Measurements from ENCODE around the gene MDN1.
"Not testable (repeated sequence)": the region's sequence is repeated elsewhere in the genome, so short reads cannot be mapped to it uniquely, and the experiment has no call there.

Gene MDN1

GRCh38 chr6:89819336-89820130 is at the start of gene MDN1:
Gene MDN1 (minus strand): TSS chr6:89819794. CDS start chr6:89819607, 187 bp downstream.
- DNase-seq (ENCODE audit: low read depth) = peak; percentile 88

- DNase-seq (ENCODE audit: low read depth) = no peak
Observed at GRCh38 chr6:89866024-89866678, 46.6 kb upstream of the MDN1 start.

- DNase-seq (ENCODE audit: low read depth) = no peak
Observed at GRCh38 chr6:89862698-89863097, 43.1 kb upstream of the MDN1 start.

GRCh38 chr6:89862273-89862672 is 42.7 kb upstream of the MDN1 start:
- no peak for DNase-seq (ENCODE audit: low read depth)

GRCh38 chr6:89859744-89860143 is 40.1 kb upstream of the MDN1 start:
- no peak for DNase-seq (ENCODE audit: low read depth)

- no peak for DNase-seq (ENCODE audit: low read depth)
Observed at GRCh38 chr6:89858041-89858440, 38.4 kb upstream of the MDN1 start.

- DNase-seq (ENCODE audit: low read depth) = no peak
Observed at GRCh38 chr6:89853068-89853467, 33.5 kb upstream of the MDN1 start.

- not testable (repeated sequence) for DNase-seq (ENCODE audit: low read depth)
Observed at GRCh38 chr6:89847513-89847912, 27.9 kb upstream of the MDN1 start.

GRCh38 chr6:89843070-89843469 is 23.5 kb upstream of the MDN1 start:
- no peak for DNase-seq (ENCODE audit: low read depth)

- DNase-seq (ENCODE audit: low read depth) = no peak
Observed at GRCh38 chr6:89842228-89842627, 22.6 kb upstream of the MDN1 start.

- no peak for DNase-seq (ENCODE audit: low read depth)
Observed at GRCh38 chr6:89840538-89840937, 20.9 kb upstream of the MDN1 start.

GRCh38 chr6:89836639-89837222 is 17.1 kb upstream of the MDN1 start:
- no peak for DNase-seq (ENCODE audit: low read depth)

- DNase-seq (ENCODE audit: low read depth) = peak; percentile 20
Observed at GRCh38 chr6:89834884-89835792, 15.5 kb upstream of the MDN1 start.

- DNase-seq (ENCODE audit: low read depth) = no peak
Observed at GRCh38 chr6:89830170-89830809, 10.7 kb upstream of the MDN1 start.

- DNase-seq (ENCODE audit: low read depth) = peak; percentile 94
Observed at GRCh38 chr6:89829472-89830169, 10.0 kb upstream of the MDN1 start, which contains the start of gene CASP8AP2. Gene CASP8AP2 (plus strand): TSS chr6:89829880.

- DNase-seq (ENCODE audit: low read depth) = no peak
Observed at GRCh38 chr6:89828988-89829471, 9.4 kb upstream of the MDN1 start.

GRCh38 chr6:89828475-89828987 is 8.9 kb upstream of the MDN1 start:
- not testable (repeated sequence) for DNase-seq (ENCODE audit: low read depth)

GRCh38 chr6:89826029-89826528 is 6.5 kb upstream of the MDN1 start:
- no peak for DNase-seq (ENCODE audit: low read depth)

- no peak for DNase-seq (ENCODE audit: low read depth)
Observed at GRCh38 chr6:89818977-89819335, 638 bp downstream of the MDN1 start.

- DNase-seq (ENCODE audit: low read depth) = no peak
Observed at GRCh38 chr6:89817481-89817880, 2.1 kb downstream of the MDN1 start.
